Thyroid gland (tissue), 4 donors: Measurements from ENCODE around the gene WDCP.

Experiments
- CTCF ChIP-seq, 6 experiments: fragments of 200-600 bp in 3 of 6; fragments of 450-650 bp in 3 of 6; sonication (generic) in 3 of 6; IDR thresholded peaks; one replicate each; pipeline ENCODE4 v1.5.1; 2016 to 2019; ENCODE audit warnings: antibody characterized with exemption in 6 of 6, mild to moderate bottlenecking in 2 of 6, inconsistent platforms in 1 of 6, moderate library complexity in 1 of 6
- POLR2A ChIP-seq, 2 donors: fragments of 450-650 bp; IDR thresholded peaks; one replicate each; pipeline ENCODE4 v1.6.1; 2017; ENCODE audit warnings: antibody characterized with exemption in 2 of 2, mild to moderate bottlenecking in 2 of 2, moderate library complexity in 1 of 2

- TF ChIP-seq CTCF (IDR thresholded peaks at IDR 0.05) (no peak), POLR2A (IDR thresholded peaks at IDR 0.05) (no peak)
Observed at GRCh38 chr2:24054366-24055010, 7.3 kb upstream of the WDCP start.
